Adipocyte (in vitro differentiated cells): ENCODE results near the gene RANBP17.
"Not testable (repeated sequence)": the region's sequence is repeated elsewhere in the genome, so short reads cannot be mapped to it uniquely, and the experiment has no call there.

Source experiments
- DNase-seq: peaks from one replicate; pipeline ENCODE4 v3.0.0-alpha.2; 2015; ENCODE audit warnings: low read depth
- H3K27me3 ChIP-seq: replicated peaks from 2 replicates; pipeline ENCODE4 v1.7.0; 2013; ENCODE audit warnings: mild to moderate bottlenecking, low read length, moderate library complexity; ENCODE audit not compliant: control insufficient read depth, insufficient read depth
- H3K36me3 ChIP-seq: 2 replicates; pipeline ENCODE4 v1.7.0; 2013; ENCODE audit warnings: low read length, mild to moderate bottlenecking, moderate library complexity; ENCODE audit not compliant: control insufficient read depth, insufficient read depth, severe bottlenecking
- H3K4me1 ChIP-seq: 2 replicates; pipeline ENCODE4 v1.7.0; 2013; ENCODE audit warnings: mild to moderate bottlenecking, low read length, moderate library complexity; ENCODE audit not compliant: control insufficient read depth, insufficient read depth
- H3K4me3 ChIP-seq: 2 replicates; pipeline ENCODE4 v1.7.0; 2013; ENCODE audit warnings: mild to moderate bottlenecking, low read length, moderate library complexity
- H3K9ac ChIP-seq: 2 replicates; pipeline ENCODE4 v1.7.0; 2013; ENCODE audit warnings: mild to moderate bottlenecking, low read length, moderate library complexity
- H3K9me3 ChIP-seq: 2 replicates; pipeline ENCODE4 v1.7.0; 2013; ENCODE audit warnings: mild to moderate bottlenecking, low read length, moderate library complexity; ENCODE audit not compliant: control insufficient read depth

Gene RANBP17

GRCh38 chr5:170861917-170862766 is at the start of gene RANBP17:
RANBP17 (plus strand) TSS chr5:170862018.
- H3K9me3 ChIP-seq = peaks cover 32% of the 10 kb centered on the region
- peaks cover 5% of the 10 kb centered on the region for H3K27me3 ChIP-seq
- H3K4me3 ChIP-seq = peak within 1 kb of the TSS; percentile 80
- H3K4me1 ChIP-seq = no peaks in the 10 kb centered on the region
- peak; percentile 70 for DNase-seq
- H3K36me3 ChIP-seq = no peaks in the 10 kb centered on the region
- peak within 1 kb of the TSS; percentile 46 for H3K9ac ChIP-seq

DNA sequence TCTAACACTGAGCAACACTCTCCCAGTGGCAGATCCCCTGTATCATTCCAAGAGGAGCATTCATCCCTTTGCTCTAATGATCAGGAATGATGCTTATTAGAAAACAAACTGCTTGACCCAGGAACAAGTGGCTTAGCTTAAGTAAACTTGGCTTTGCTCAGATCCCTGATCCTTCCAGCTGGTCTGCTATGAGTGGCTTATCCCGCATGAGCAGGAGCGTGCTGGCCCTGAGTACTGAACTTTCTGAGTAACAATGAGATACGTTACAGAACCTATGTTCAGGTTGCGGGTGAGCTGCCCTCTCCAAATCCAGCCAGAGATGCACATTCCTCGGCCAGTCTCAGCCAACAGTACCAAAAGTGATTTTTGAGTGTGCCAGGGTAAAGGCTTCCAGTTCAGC is 48.6 kb upstream of the RANBP17 start:
- H3K9me3 ChIP-seq = no peaks in the 10 kb centered on the region
- no peaks in the 10 kb centered on the region for H3K36me3 ChIP-seq
- peaks cover 2% of the 10 kb centered on the region for H3K27me3 ChIP-seq
- H3K4me1 ChIP-seq = no peaks in the 10 kb centered on the region
- DNase-seq = no peak
- no peak overlapping the region for H3K9ac ChIP-seq
- H3K4me3 ChIP-seq = no peak overlapping the region

- Histone ChIP-seq H3K27me3 (peaks cover 2% of the 10 kb centered on the region), H3K9me3 (no peaks in the 10 kb centered on the region), H3K36me3 (no peaks in the 10 kb centered on the region), H3K4me1 (no peaks in the 10 kb centered on the region), H3K4me3 (no peak overlapping the region), H3K9ac (no peak overlapping the region)
- no peak for DNase-seq
Measured at GRCh38 chr5:170817195-170817594, 44.6 kb upstream of the RANBP17 start.

DNA sequence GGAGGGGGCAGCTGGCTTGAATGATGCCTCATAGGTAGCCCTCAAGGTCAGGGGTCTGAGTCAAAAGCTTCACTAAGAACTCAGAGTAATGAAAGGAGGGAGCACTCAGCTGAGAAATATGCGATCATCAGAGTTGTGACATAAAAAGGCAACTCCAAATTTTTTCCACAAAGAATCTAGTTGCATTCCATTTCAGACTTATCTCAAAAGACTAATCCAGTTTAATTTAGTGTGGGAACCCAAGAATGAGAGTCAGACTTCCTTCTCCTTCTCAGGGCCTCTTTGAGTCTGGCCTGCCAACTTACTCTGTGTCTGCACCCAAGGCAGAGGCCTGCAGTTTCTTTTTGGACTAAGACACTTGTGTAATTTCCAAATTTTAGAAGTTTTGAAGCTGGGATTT is 43.6 kb upstream of the RANBP17 start:
- H3K4me1 ChIP-seq = no peaks in the 10 kb centered on the region
- H3K4me3 ChIP-seq = no peak overlapping the region
- peaks cover 2% of the 10 kb centered on the region for H3K27me3 ChIP-seq
- peak overlapping the region; percentile 1 for H3K9ac ChIP-seq
- peak; percentile 94 for DNase-seq
- H3K36me3 ChIP-seq = no peaks in the 10 kb centered on the region
- H3K9me3 ChIP-seq = no peaks in the 10 kb centered on the region

DNA sequence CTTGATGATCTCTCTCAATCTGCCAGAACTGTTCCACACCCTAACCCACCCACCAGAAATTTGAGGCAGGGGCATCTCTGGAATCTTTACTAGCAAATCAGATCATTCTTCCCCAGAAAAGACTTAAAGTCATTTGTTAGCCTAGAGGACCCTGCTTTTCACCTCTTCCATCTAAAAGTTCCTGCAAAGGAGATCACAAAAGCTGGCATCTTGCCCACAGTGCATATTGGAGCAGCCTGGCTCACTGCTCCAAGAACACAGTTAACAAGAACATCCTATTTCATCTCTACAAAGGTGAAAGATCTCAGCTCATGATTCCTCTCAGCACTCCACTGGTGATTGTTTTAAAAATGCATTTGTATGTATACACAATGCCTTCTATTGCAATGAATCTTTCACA is 42.0 kb upstream of the RANBP17 start:
- DNase-seq = peak; percentile 43
- no peaks in the 10 kb centered on the region for H3K36me3 ChIP-seq
- H3K4me3 ChIP-seq = no peak overlapping the region
- no peaks in the 10 kb centered on the region for H3K9me3 ChIP-seq
- no peak overlapping the region for H3K9ac ChIP-seq
- H3K4me1 ChIP-seq = no peaks in the 10 kb centered on the region
- H3K27me3 ChIP-seq = no peaks in the 10 kb centered on the region

DNA sequence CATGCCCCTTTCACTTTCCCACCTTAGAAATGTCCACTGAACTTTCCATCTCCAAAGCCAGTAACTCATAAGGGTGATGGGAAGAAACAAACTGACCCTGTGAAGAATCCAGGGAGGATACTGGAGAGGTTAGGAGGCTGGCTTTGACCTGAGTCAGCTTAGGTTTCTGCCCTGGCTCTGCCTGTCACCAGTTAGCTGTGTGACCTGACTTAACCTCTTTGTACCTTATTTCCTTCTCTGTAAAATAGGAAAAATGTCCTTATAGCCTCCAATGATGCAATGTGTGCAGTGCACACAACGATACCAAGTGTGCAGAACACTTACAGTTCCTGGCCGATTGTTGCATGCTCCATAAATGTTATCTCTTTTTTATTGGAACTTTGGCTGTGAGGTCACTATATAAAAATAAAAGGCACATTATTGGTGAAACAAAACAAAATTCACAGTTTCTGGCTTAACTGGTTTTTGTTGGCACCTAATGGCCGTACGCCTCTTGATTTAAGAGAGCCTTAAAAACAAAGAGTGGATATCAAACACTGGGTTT is 40.5 kb upstream of the RANBP17 start:
- Histone ChIP-seq H3K36me3 (no peaks in the 10 kb centered on the region), H3K9me3 (peaks cover 7% of the 10 kb centered on the region), H3K4me3 (no peak overlapping the region), H3K27me3 (no peaks in the 10 kb centered on the region), H3K4me1 (no peaks in the 10 kb centered on the region), H3K9ac (no peak overlapping the region)
- no peak for DNase-seq

- H3K9ac ChIP-seq = no peak overlapping the region
- no peaks in the 10 kb centered on the region for H3K4me1 ChIP-seq
- H3K36me3 ChIP-seq = no peaks in the 10 kb centered on the region
- no peak for DNase-seq
- H3K27me3 ChIP-seq = no peaks in the 10 kb centered on the region
- no peak overlapping the region for H3K4me3 ChIP-seq
- peaks cover 10% of the 10 kb centered on the region for H3K9me3 ChIP-seq
Measured at GRCh38 chr5:170826117-170826516, 35.7 kb upstream of the RANBP17 start.

DNA sequence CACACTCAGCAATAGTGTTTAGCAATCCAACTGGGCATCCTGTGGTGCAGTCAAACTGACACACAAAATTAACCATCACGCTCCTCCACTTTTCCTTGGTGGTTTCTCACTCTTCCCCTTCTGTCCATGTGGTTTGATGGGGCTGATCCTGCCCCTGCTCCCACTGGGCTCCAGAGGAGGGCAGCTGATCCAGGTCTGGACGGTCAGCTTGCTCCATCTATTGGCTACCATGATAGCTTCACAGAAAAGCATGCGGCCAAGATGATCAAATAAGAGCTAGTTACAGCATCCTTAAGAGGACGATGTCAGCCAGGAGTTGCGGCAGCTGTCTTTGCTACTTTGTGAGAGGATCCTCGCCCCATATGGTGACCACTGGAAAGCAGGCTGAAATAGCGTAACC is 29.6 kb upstream of the RANBP17 start:
- H3K4me1 ChIP-seq = no peaks in the 10 kb centered on the region
- no peaks in the 10 kb centered on the region for H3K27me3 ChIP-seq
- no peaks in the 10 kb centered on the region for H3K9me3 ChIP-seq
- no peak overlapping the region for H3K4me3 ChIP-seq
- DNase-seq = no peak
- H3K36me3 ChIP-seq = no peaks in the 10 kb centered on the region
- no peak overlapping the region for H3K9ac ChIP-seq

GRCh38 chr5:170833981-170834380 is 27.8 kb upstream of the RANBP17 start:
- H3K9me3 ChIP-seq, H3K27me3 ChIP-seq, H3K9ac ChIP-seq, H3K36me3 ChIP-seq, DNase-seq, H3K4me1 ChIP-seq, H3K4me3 ChIP-seq: not testable (repeated sequence)

GRCh38 chr5:170836226-170836625 is 25.6 kb upstream of the RANBP17 start:
- Histone ChIP-seq H3K9me3 (no peaks in the 10 kb centered on the region), H3K36me3 (no peaks in the 10 kb centered on the region), H3K4me3 (no peak overlapping the region), H3K27me3 (no peaks in the 10 kb centered on the region), H3K4me1 (no peaks in the 10 kb centered on the region), H3K9ac (no peak overlapping the region)
- no peak for DNase-seq

DNA sequence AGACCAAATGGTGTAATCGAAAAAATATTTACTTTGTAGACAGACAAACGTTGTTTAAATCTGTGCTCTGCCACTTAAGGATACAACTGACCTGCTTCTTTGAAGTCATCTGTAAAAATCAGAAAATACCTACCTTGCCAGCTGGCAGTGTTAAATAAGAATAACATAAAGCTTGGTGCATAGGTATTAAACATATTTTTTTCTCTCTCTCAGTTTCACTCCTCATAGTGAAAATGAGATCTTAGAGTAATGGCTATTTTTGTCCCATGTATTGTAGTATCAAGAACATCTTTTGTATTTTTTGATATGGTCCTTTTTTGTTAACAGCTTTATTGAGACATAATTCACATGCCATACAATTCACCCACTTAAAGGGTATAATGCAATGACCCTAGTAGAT is 17.9 kb upstream of the RANBP17 start:
- no peaks in the 10 kb centered on the region for H3K36me3 ChIP-seq
- no peak overlapping the region for H3K4me3 ChIP-seq
- no peaks in the 10 kb centered on the region for H3K27me3 ChIP-seq
- H3K9me3 ChIP-seq = no peaks in the 10 kb centered on the region
- no peaks in the 10 kb centered on the region for H3K4me1 ChIP-seq
- H3K9ac ChIP-seq = no peak overlapping the region
- DNase-seq = no peak
